HG03064 (cell line): ENCODE measurements around the gene CHST4.
A peak's percentile ranks its signal among the peaks of the same experiment; 100 is the strongest.
"Not testable (repeated sequence)": the region's sequence is repeated elsewhere in the genome, so short reads cannot be mapped to it uniquely, and the experiment has no call there.

Experiments used
- ATAC-seq: cut with Tn5 transposase; IDR thresholded peaks from one replicate; pipeline ENCODE4 v1.9.1; 2021; ENCODE audit warnings: low read depth; ENCODE audit not compliant: unreplicated experiment

The CHST4 gene

GRCh38 chr16:71526111-71526631 lies at the start of gene CHST4:
TSS of gene CHST4 (plus strand) at chr16:71526426. CDS start at chr16:71536678, 10,252 bp downstream.
- ATAC-seq = no peak

- no peak for ATAC-seq
Measured at GRCh38 chr16:71476457-71477124, 49.6 kb upstream of the CHST4 start.

- ATAC-seq = no peak
Measured at GRCh38 chr16:71479420-71479819, 46.8 kb upstream of the CHST4 start.

GRCh38 chr16:71480956-71481355 lies 45.3 kb upstream of the CHST4 start:
- no peak for ATAC-seq

GRCh38 chr16:71482569-71482968 lies 43.7 kb upstream of the CHST4 start:
- no peak for ATAC-seq

- ATAC-seq = peak; percentile 92
Measured at GRCh38 chr16:71484006-71484893, 42.0 kb upstream of the CHST4 start.

- no peak for ATAC-seq
Measured at GRCh38 chr16:71489122-71489521, 37.1 kb upstream of the CHST4 start, which contains the start of gene ZNF19. TSS of gene ZNF19 (minus strand) at chr16:71489324. CDS start at chr16:71482114, 7,210 bp downstream.

- no peak for ATAC-seq
Measured at GRCh38 chr16:71490361-71490760, 35.9 kb upstream of the CHST4 start.

- ATAC-seq = no peak
Measured at GRCh38 chr16:71491054-71491453, 35.2 kb upstream of the CHST4 start.

- no peak for ATAC-seq
Measured at GRCh38 chr16:71492786-71493185, 33.4 kb upstream of the CHST4 start.

- ATAC-seq = no peak
Measured at GRCh38 chr16:71493213-71493612, 33.0 kb upstream of the CHST4 start.

- ATAC-seq = no peak
Measured at GRCh38 chr16:71498031-71498430, 28.2 kb upstream of the CHST4 start.

GRCh38 chr16:71499775-71500364 lies 26.4 kb upstream of the CHST4 start:
- ATAC-seq = no peak

GRCh38 chr16:71500964-71501363 lies 25.3 kb upstream of the CHST4 start:
- ATAC-seq = no peak

GRCh38 chr16:71501547-71501946 lies 24.7 kb upstream of the CHST4 start:
- ATAC-seq = no peak

GRCh38 chr16:71504051-71504450 lies 22.2 kb upstream of the CHST4 start:
- not testable (repeated sequence) for ATAC-seq

GRCh38 chr16:71504901-71505300 lies 21.3 kb upstream of the CHST4 start:
- ATAC-seq = no peak

- ATAC-seq = no peak
Measured at GRCh38 chr16:71507061-71507460, 19.2 kb upstream of the CHST4 start.

- ATAC-seq = no peak
Measured at GRCh38 chr16:71513302-71513701, 12.9 kb upstream of the CHST4 start.

- no peak for ATAC-seq
Measured at GRCh38 chr16:71514476-71514875, 11.8 kb upstream of the CHST4 start.

- ATAC-seq = no peak
Measured at GRCh38 chr16:71515026-71515425, 11.2 kb upstream of the CHST4 start.
